Hematopoietic multipotent progenitor cell (in vitro differentiated cells): ENCODE results near the gene ICAM5. TPM values are rescaled to one million over a fixed set of nuclear protein-coding genes. Genes with fewer than 3 reads are reported as not detected.
"Not testable (repeated sequence)": the region's sequence is repeated elsewhere in the genome, so short reads cannot be mapped to it uniquely, and the experiment has no call there.

Experiments used
- DNase-seq, 3 donors: peaks; one replicate each; pipeline ENCODE4 v3.0.0-alpha.2; 2011 to 2015; ENCODE audit warnings: low read depth in 2 of 3, low spot score in 2 of 3
- total RNA-seq: library from RNA; depleted of rRNA; stranded (reverse); fragments of >200 nt; gene quantifications from one replicate; pipeline ENCODE4 v1.2.3, GENCODE V29; 2012

The ICAM5 gene
- total RNA-seq, result 10.8 TPM

DNA sequence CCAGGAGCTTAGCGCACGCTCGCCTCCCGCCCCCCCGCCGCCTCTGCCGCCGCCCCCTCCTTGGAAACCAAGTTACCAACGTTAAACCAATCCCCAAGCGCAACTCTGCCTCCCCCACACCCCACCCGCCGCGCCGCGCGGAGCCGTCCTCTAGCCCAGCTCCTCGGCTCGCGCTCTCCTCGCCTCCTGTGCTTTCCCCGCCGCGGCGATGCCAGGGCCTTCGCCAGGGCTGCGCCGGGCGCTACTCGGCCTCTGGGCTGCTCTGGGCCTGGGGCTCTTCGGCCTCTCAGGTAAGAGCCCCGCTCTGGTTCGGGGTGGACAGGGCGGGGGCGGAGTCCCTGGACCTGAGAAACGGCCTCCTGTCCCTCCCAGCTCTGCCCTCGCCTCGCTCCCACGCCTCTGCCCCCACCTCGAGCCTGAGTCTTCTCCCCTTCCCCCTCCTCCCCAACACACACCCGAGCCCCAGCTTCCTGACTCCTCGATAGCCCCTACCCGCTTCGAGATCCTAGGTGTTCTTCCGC is at the start of gene ICAM5:
Gene ICAM5 (plus strand): TSS at position 117 of the 521 bp plus-strand sequence. CDS start 92 bp downstream, at position 209.
- DNase-seq, result no peak

- not testable (repeated sequence) for DNase-seq
These were observed 47.8 kb upstream of the ICAM5 start for GRCh38 chr19:10241826-10242449.

GRCh38 chr19:10243606-10244005 is 46.1 kb upstream of the ICAM5 start:
- no peak for DNase-seq

DNA sequence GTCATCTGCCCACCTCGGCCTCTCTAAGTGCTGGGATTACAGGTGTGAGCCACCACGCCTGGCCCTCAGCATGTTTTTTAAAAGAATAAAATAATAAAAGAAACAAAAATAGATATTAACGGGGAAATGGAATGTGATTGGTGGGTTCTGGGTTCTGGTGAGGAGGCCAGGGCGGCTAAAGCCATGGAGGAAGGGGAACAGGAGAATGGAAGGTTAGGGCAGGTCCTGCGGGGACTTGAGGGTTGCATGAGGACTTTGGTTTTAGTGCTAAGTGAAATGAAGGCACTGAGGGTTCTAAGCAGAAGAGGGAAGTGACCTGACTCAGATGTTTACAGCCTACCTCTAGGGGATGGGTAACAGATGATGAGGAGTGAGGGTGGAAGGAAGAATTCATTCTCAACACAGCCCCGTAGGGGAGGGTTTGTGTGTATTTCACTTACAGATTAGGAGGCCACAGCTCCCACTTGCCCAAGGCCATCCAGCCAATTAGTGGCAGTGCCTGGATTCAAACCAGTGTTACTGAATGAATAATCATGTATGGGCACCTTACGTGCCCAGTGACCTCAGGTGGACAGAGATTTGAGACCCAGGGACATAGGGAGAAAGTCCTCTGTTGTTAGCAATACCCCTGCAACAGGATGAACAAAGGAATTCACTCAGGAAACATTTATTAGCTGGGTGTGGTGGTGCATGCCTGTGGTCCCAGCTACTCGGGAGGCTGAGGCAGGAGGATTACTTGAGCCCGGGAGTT is 44.4 kb upstream of the ICAM5 start:
- no peak for DNase-seq

DNA sequence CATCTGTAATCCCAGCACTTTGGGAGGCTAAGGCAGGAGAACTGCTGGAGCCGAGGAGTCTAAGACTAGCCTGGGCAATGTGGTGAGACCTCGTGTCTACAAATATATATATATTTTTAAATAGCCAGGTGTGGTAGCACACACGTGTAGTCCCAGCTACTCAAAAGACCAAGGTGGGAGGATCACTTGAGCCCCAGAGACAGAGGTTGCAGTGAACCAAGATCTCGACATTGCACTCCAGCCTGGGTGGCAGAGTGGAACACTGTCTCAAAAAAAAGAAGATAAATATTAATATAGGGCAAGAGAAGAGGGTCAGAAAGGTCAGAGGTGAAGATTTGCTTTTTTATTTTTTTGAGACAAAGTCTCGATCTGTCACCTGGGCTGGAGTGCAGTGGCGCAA is 43.2 kb upstream of the ICAM5 start:
- no peak for DNase-seq

- peak; percentile 90 to 99 (median 97) for DNase-seq
These were observed 37.7 kb upstream of the ICAM5 start, which contains the start of gene MRPL4 for GRCh38 chr19:10251792-10252694. Gene MRPL4, plus strand, starts transcription at chr19:10252214. Its CDS starts 40 bp downstream, at chr19:10252254.

- no peak for DNase-seq
These were observed 37.0 kb upstream of the ICAM5 start for GRCh38 chr19:10252707-10253106.

DNA sequence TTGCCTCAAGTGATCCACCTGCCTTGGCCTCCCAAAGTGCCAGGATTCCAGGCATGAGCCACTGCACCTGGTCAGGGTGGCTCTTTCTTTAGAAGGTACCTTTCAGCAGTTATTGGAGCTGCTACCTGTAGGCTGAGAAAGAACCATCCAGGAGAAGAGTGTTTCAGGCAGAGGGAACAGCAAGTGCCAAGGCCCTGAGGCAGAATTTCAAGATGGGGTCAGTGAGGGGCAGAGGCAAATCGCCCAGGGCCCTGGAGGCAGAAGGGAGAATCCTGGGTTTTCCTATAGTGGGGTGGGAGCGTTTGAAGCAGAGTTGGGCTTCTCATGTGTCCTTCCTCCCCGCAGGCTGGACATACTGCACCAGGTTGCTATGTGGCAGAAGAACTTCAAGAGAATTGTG is 35.5 kb upstream of the ICAM5 start:
- DNase-seq, result no peak

GRCh38 chr19:10255358-10255757 is 34.4 kb upstream of the ICAM5 start:
- no peak for DNase-seq

GRCh38 chr19:10256551-10256950 is 33.2 kb upstream of the ICAM5 start:
- DNase-seq, result no peak

DNA sequence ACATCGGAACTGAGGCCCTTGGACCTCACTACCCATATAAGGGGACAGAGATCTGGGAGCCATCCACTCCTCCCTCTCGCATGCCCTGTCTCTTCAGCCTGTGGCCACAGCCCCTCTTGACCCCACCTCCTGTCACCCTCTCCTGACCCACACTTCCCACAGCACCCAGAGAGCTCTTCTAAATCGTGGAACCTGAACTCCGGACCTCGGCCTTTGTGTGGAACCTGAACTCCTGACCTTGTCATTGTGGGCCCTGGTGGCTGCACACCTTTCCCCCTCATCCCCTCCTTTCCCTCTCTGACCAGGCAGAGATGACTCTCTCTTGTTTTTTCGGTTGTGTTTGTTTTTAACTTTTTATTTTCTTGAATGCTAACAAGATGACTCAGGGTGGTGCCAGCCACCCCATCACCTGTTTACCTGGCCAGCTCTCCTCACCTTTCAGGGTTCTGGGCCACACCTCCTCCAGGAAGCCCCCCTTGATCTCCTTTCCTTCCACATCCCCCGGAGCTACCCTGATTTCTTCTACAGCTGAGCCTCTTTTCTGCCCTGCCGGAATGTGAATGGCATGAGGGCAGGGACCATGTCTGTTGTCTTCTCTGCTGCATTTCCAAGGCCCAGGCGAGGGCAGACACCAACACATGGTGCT is 32.7 kb upstream of the ICAM5 start:
- DNase-seq, result no peak

GRCh38 chr19:10258080-10258710 is 31.6 kb upstream of the ICAM5 start:
- no peak for DNase-seq

GRCh38 chr19:10259162-10259905 is 30.4 kb upstream of the ICAM5 start:
- DNase-seq, result peak; percentile 58 to 97 (median 92)

GRCh38 chr19:10260141-10260584 is 29.6 kb upstream of the ICAM5 start:
- no peak for DNase-seq

- no peak for DNase-seq
These were observed 27.0 kb upstream of the ICAM5 start for GRCh38 chr19:10262771-10263170.

DNA sequence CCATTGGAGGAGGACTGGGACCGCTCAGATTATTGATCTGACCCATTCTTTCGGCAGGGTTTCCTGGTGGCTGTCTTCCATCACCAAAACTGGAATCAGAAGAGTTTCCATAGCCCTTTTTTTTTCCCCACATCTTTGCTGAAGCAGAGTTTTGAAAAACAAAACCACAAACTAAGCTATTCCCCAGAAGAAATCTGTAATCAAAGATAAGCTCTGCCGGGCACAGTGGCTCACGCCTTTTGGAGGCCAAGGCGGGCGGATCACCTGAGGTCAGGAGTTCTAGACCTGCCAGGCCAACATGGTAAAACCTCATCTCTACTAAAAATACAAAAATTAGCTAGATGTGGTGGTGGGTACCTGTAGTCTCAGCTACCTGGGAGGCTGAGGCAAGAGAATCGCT is 23.0 kb upstream of the ICAM5 start:
- DNase-seq, result no peak

DNA sequence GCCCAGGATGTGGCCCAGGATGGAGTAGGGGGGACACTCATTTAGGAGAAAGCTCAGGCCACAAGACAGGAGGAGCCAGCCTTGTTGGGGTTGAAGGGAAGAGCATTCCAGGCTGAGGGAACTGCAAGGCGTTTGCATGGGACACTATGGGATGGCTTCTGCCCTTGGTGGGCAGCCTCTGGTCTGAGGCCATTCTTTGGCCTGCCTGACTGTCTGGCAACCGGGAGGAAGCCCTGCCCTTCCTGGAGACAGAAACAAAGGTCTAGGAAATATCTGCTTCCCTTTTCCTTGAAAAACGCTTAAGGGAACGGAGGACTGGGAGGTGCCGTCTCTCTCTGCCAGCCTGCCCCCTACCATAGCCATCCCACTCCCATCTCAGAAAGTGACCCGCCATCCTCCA is 21.7 kb upstream of the ICAM5 start:
- DNase-seq, result no peak

DNA sequence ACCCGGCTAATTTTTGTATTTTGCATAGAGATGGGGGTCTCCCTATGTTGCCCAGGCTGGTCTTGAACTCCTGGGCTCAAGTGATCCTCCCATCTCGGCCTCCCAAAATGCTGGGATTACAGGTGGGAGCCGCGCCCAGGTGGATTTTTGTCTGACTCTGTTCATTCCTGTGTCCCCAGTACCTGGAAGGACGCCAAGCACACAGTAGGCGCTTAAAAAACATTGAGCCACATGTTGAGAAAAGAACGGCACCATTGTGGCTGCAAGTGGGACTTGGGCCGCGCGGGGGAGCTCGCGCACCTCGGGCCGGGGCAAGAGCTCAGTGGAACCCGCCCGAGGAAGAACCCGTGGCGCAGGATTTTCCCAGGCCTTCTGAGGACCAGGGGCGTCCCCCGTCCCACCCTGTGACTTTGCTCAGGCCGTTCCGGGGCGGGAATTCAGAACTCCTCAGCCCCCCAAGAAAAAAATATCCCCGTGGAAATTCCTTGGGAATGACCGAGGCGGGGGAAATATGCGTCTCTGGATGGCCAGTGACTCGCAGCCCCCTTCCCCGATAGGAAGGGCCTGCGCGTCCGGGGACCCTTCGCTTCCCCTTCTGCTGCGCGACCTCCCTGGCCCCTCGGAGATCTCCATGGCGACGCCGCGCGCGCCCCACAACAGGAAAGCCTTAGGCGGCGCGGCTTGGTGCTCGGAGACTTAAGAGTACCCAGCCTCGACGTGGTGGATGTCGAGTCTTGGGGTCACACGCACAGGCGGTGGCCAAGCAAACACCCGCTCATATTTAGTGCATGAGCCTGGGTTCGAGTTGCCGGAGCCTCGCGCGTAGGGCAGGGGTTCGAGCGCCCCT is 20.2 kb upstream of the ICAM5 start:
- DNase-seq, result peak in 2 of 3 donors; percentile 86 to 88
